SH-SY5Y (cell line): ENCODE measurements around the gene ALG9.

Source experiments
- GATA2 ChIP-seq: IDR thresholded peaks from 2 replicates; pipeline ENCODE4 v1.6.1; 2011; ENCODE audit warnings: mild to moderate bottlenecking, low read depth, low read length
- GATA3 ChIP-seq: IDR thresholded peaks from 2 replicates; pipeline ENCODE4 v1.6.1; 2011; ENCODE audit warnings: low read depth, mild to moderate bottlenecking, low read length, moderate library complexity

DNA sequence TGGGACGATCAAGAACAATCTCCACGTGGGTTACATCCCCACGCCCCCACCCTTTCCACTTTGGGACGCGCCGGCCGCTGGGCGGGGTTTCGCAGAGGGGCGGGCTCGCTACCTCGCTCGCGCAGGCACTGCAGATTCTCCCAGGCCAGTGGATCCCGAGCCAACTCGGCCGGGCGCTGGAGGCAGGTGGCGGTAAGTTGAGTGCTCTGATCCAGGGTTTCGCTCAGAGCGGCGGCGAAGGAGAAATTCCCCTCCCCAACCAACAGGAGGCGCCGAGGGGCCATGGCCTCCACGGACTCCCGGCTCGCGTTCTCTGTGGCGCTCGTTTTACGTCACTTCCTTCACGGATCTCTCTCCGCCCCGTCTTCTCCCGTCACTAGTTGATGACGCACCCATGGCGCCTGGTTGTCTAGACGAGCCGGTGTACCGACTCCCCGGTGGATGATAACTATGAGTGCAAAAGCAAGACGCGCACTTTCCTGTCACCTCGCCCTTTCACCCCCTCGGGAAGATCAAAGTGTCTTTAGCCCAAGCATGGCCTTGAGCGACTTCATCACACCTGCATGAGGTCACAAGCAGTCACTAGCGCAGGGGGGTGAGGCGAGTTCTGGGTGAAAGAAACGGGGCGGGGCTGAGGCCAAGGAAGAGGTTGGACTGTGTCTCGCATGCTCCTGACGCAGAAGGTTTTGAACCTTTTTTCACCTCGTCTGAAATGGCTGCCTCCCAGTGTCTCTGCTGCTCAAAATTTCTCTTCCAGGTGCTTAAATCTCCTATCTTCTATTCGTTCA, 7.7 kb upstream of the ALG9 start, which contains the start of the genes CFAP68 and FDXACB1:
- no peak for TF ChIP-seq GATA3
- TF ChIP-seq GATA2 = no peak
